ENCODE results near the gene TYROBP. TPM values are rescaled to one million over a fixed set of nuclear protein-coding genes. Genes with fewer than 3 reads are reported as not detected.
A peak's percentile ranks its signal among the peaks of the same experiment; 100 is the strongest.

The TYROBP gene
- total RNA-seq (2012; rRNA removed) (not detected in 2 replicates), polyA plus RNA-seq (2012; rRNA removed) (not detected in 2 replicates), Bru-seq, nascent RNA (not detected), BruChase-seq, experiment 1, labeled RNA remaining after a 6-hour chase (not detected), BruChase-seq, experiment 2, labeled RNA remaining after a 2-hour chase (percentile 13 among the genes with signal in this experiment)
- 0.14 and 0.38 TPM in 2 replicates for polyA plus RNA-seq (2012; cell fraction: cytosol; rRNA removed)
- not detected in 2 replicates for polyA plus RNA-seq (2012; cell fraction: nucleus; rRNA removed; ENCODE audit: low replicate concordance)
- long read RNA-seq: 0 reads

- DNase-seq (no peak), ATAC-seq (ENCODE audit: low read depth) (no peak)
- H3K79me1 ChIP-seq (ENCODE audit: low read depth in 1 of 2, low read length in 2 of 2): no peaks in the 10 kb centered on the region; a peak in 3 of 4 replicates
- no TSS peak for BruUV-seq (replicated peaks)
- no peak within 1 kb of the TSS; the same call in 1 of the 2 replicates for H2BK120ac ChIP-seq (ENCODE audit: low read depth, low read length)
- H2AK5ac ChIP-seq (ENCODE audit: low read depth, low read length): peak within 1 kb of the TSS; percentile 88; the same call in 1 of the 2 replicates
- H3K4ac ChIP-seq (ENCODE audit: low read depth, low read length): peak within 1 kb of the TSS; percentile 65; the same call in 1 of the 2 replicates
- H3K14ac ChIP-seq (replicated peaks; ENCODE audit: low read depth, low read length): 0 out of 2 replicates have a peak within 1 kb of the TSS, but pooled peaks have one; percentile 27
- H3K23ac ChIP-seq (ENCODE audit: low read depth, low read length): no peak within 1 kb of the TSS
- in situ Hi-C loops (cut with MboI; ENCODE audit: low sequenced_read_pairs) (no loop called here), dilution Hi-C loops (cut with HindIII; ENCODE audit: low sequenced_read_pairs, unreplicated experiment) (no loop called here), intact Hi-C loops (cut with micrococcal nuclease) (no loop called here)
- H4K91ac ChIP-seq (ENCODE audit: insufficient read depth, low read depth, low read length): no peak within 1 kb of the TSS
- H3K27me3 ChIP-seq (ENCODE audit: control insufficient read depth, insufficient read depth, low read length): no peaks in the 10 kb centered on the region
- no peak within 1 kb of the TSS for H2BK20ac ChIP-seq (ENCODE audit: low read depth, low read length)
- no peak within 1 kb of the TSS for H2BK5ac ChIP-seq (ENCODE audit: low read depth, low read length, poor library complexity, severe bottlenecking)
- no peak within 1 kb of the TSS for H3K9ac ChIP-seq (ENCODE audit: low read depth, low read length)
- TF ChIP-seq USF2 (IDR thresholded peaks at IDR 0.05; ENCODE audit: low read depth, low read length) (no peak), CTCF (conservative IDR thresholded peaks at IDR 0.05; ENCODE audit: low read depth, low read length) (no peak), NFE2L2 (IDR thresholded peaks at IDR 0.05; ENCODE audit: low read depth, low read length) (no peak), BHLHE40 (IDR thresholded peaks at IDR 0.05; ENCODE audit: low read depth, low read length) (no peak), MXI1 (IDR thresholded peaks at IDR 0.05; ENCODE audit: borderline replicate concordance, low read depth, low read length) (no peak), CEBPB (IDR thresholded peaks at IDR 0.05; ENCODE audit: low read depth, low read length) (no peak), CHD1 (IDR thresholded peaks at IDR 0.05; ENCODE audit: low read depth, low read length) (no peak), FOS (IDR thresholded peaks at IDR 0.05; ENCODE audit: low read depth, low read length) (no peak), ELK1 (IDR thresholded peaks at IDR 0.05; ENCODE audit: borderline replicate concordance, low read depth, low read length) (no peak), RCOR1 (IDR thresholded peaks at IDR 0.05; ENCODE audit: insufficient replicate concordance, low read length) (no peak), RFX5 (IDR thresholded peaks at IDR 0.05; ENCODE audit: low read depth, low read length) (no peak), RAD21 (IDR thresholded peaks at IDR 0.05; ENCODE audit: low read length) (no peak), POLR2A (IDR thresholded peaks at IDR 0.05; ENCODE audit: low read depth, low read length) (no peak), SMC3 (IDR thresholded peaks at IDR 0.05; ENCODE audit: low read depth, low read length) (no peak), MAZ (IDR thresholded peaks at IDR 0.05; ENCODE audit: borderline replicate concordance, low read depth, low read length) (no peak)
- no peaks in the 10 kb centered on the region for H4K20me1 ChIP-seq (ENCODE audit: insufficient read depth, low read length)
- H3K56ac ChIP-seq (ENCODE audit: extremely low read depth, insufficient read depth, low read length): no peak within 1 kb of the TSS
- peaks cover 8% of the 10 kb centered on the region for H3K9me1 ChIP-seq (ENCODE audit: insufficient read depth, low read length)
- H3K9me3 ChIP-seq (ENCODE audit: control insufficient read depth, insufficient read depth, low read length): no peaks in the 10 kb centered on the region
- peaks cover 20% of the 10 kb centered on the region for H3K4me1 ChIP-seq (ENCODE audit: control insufficient read depth, insufficient read depth, low read length)
- H2AK9ac ChIP-seq (replicated peaks; ENCODE audit: low read depth, low read length, poor library complexity): peak within 1 kb of the TSS; percentile 37
- ChIA-PET POLR2A (ENCODE audit: unreplicated experiment) (no interaction called here), CTCF (no interaction called here)
- no peak within 1 kb of the TSS for H2AFZ ChIP-seq (replicated peaks; ENCODE audit: low read length, poor library complexity)
- peak within 1 kb of the TSS; percentile 74 to 78; a peak in 2 of 4 replicates for H4K8ac ChIP-seq (ENCODE audit: low read depth in 2 of 2, low read length in 2 of 2)
- no peaks in the 10 kb centered on the region for H3K36me3 ChIP-seq (ENCODE audit: control insufficient read depth, insufficient read depth, low read length)
- H3K4me3 ChIP-seq (ENCODE audit: insufficient read depth, low read depth, low read length): no peak within 1 kb of the TSS
- WGBS, 2 experiments (ENCODE audit: extremely low coverage in 2 of 2, insufficient read length in 1 of 2): 83% methylated on average over 1 of the region's 9 CpGs; no CpG with 5 or more reads in 1 of the 2 experiments
- peak within 1 kb of the TSS; percentile 54 for H4K5ac ChIP-seq (ENCODE audit: low read depth, low read length)
- H3K4me2 ChIP-seq (ENCODE audit: low read depth, low read length): no peak within 1 kb of the TSS
- H3K27ac ChIP-seq (ENCODE audit: insufficient read depth, low read length): no peak within 1 kb of the TSS
- no peak within 1 kb of the TSS; the same call in 1 of the 2 replicates for H3K18ac ChIP-seq (ENCODE audit: low read depth, low read length)
- peak within 1 kb of the TSS; percentile 38; the same call in 1 of the 3 replicates for H2BK15ac ChIP-seq (ENCODE audit: low read depth, low read length)
Measured at GRCh38 chr19:35908010-35908441, at the start of gene TYROBP. Gene TYROBP (minus strand): TSS chr19:35908295. CDS start chr19:35908228, 67 bp downstream.
